ENCODE results near the gene LAMB4. TPM values are rescaled to one million over a fixed set of nuclear protein-coding genes. Genes with fewer than 3 reads are reported as not detected.

LAMB4 gene
- polyA plus RNA-seq, 1 of the 3 experiments (the other 2 are of a cell fraction), result 0.36 TPM

DNA sequence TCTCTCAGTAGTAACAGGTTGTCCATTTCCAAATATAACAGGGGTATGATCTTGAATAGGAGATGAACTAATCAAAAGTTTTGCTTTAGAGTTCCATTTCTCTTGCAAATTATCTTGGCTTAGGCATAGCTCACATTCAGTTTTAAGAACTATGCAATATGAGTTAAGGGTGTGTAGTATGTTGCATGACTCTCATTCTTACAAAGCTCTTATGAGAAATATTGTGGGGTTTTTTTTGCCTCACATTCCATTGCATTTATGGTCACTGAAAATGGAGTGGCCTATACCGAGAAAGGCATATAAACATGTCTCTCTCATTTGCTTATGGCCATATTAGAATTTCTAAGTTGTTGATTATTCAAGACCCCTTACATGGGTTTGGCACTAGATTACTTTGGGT lies 78.7 kb downstream of the LAMB4 start:
- H3K4me2 ChIP-seq, result no peak overlapping the region
- H3F3A ChIP-seq (replicated peaks; ENCODE audit: insufficient read depth), result no peaks in the 10 kb centered on the region
- no peak overlapping the region for H3K9ac ChIP-seq
- CTCF ChIA-PET, result interaction anchor here (0.9 kb wide), 1 partner anchor 9 kb away, joined by 4 read pairs; no protein-coding TSS in a partner anchor
- H3K9me3 ChIP-seq, result no peaks in the 10 kb centered on the region
- no peaks in the 10 kb centered on the region for H4K20me1 ChIP-seq (ENCODE audit: insufficient read depth)
- H3K27ac ChIP-seq (ENCODE audit: low read depth in 2 of 2, low read length in 1 of 2), result no peak overlapping the region
- DNase-seq, result no peak
- H3K79me2 ChIP-seq (ENCODE audit: insufficient read depth), result no peaks in the 10 kb centered on the region
- H2AFZ ChIP-seq (ENCODE audit: low read depth), result no peak overlapping the region
- no peak overlapping the region for H3K4me3 ChIP-seq (ENCODE audit: low read depth in 2 of 2, low read length in 1 of 2)
- no peaks in the 10 kb centered on the region for H3K36me3 ChIP-seq (replicated peaks in 1 of 2; ENCODE audit: control insufficient read depth in 1 of 2, insufficient read depth in 2 of 2, low read length in 1 of 2)
- TF ChIP-seq, protein P1, sequence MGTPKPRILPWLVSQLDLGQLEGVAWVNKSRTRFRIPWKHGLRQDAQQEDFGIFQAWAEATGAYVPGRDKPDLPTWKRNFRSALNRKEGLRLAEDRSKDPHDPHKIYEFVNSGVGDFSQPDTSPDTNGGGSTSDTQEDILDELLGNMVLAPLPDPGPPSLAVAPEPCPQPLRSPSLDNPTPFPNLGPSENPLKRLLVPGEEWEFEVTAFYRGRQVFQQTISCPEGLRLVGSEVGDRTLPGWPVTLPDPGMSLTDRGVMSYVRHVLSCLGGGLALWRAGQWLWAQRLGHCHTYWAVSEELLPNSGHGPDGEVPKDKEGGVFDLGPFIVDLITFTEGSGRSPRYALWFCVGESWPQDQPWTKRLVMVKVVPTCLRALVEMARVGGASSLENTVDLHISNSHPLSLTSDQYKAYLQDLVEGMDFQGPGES (IDR thresholded peaks at IDR 0.05; ENCODE audit: low read depth, low read length), result no peak
- TF ChIP-seq RAD21 (IDR thresholded peaks at IDR 0.05; ENCODE audit: low read length) (no peak), RXRA (IDR thresholded peaks at IDR 0.05; ENCODE audit: borderline replicate concordance, low read depth) (no peak), USF1 (IDR thresholded peaks at IDR 0.05; ENCODE audit: borderline replicate concordance, low read depth) (no peak), JUND (IDR thresholded peaks at IDR 0.05) (no peak), TAF1 (IDR thresholded peaks at IDR 0.05; ENCODE audit: borderline replicate concordance, low read depth, low read length) (no peak), TEAD4 (IDR thresholded peaks at IDR 0.05; ENCODE audit: borderline replicate concordance, insufficient read depth) (no peak), FOSL2 (IDR thresholded peaks at IDR 0.05; ENCODE audit: borderline replicate concordance, low read depth) (no peak)
- H3K9me2 ChIP-seq, result no peaks in the 10 kb centered on the region
- POLR2A ChIA-PET, result no interaction called here
- WGBS (ENCODE audit: low lambda C conversion rate), result 93% methylated on average over 1 of the region's 1 CpG
- H3K4me1 ChIP-seq (ENCODE audit: control insufficient read depth in 1 of 2, insufficient read depth in 2 of 2, low read depth in 1 of 2, low read length in 1 of 2), result peaks cover 0 to 4% of the 10 kb centered on the region in 2 experiments; a peak in 1 of 4 replicates
- no peaks in the 10 kb centered on the region for H3K27me3 ChIP-seq (ENCODE audit: insufficient read depth)

- Histone ChIP-seq H3K27me3 (ENCODE audit: insufficient read depth) (no peaks in the 10 kb centered on the region), H4K20me1 (ENCODE audit: insufficient read depth) (no peaks in the 10 kb centered on the region), H3K36me3 (replicated peaks in 1 of 2; ENCODE audit: control insufficient read depth in 1 of 2, insufficient read depth in 2 of 2, low read length in 1 of 2) (no peaks in the 10 kb centered on the region), H3K9me2 (no peaks in the 10 kb centered on the region), H2AFZ (ENCODE audit: low read depth) (no peak overlapping the region), H3K79me2 (ENCODE audit: insufficient read depth) (no peaks in the 10 kb centered on the region), H3K27ac (ENCODE audit: low read depth in 2 of 2, low read length in 1 of 2) (no peak overlapping the region), H3F3A (replicated peaks; ENCODE audit: insufficient read depth) (no peaks in the 10 kb centered on the region), H3K4me1 (ENCODE audit: control insufficient read depth in 1 of 2, insufficient read depth in 2 of 2, low read depth in 1 of 2, low read length in 1 of 2) (0 out of 4 replicates have a peak, but pooled peaks cover 0 to 6% of the 10 kb centered on the region in 2 experiments), H3K4me3 (ENCODE audit: low read depth in 2 of 2, low read length in 1 of 2) (no peak overlapping the region), H3K9me3 (no peaks in the 10 kb centered on the region), H3K4me2 (no peak overlapping the region), H3K9ac (no peak overlapping the region)
- CTCF ChIA-PET, result interaction anchor here (1.0 kb wide), 2 partner anchors 66 to 96 kb away, joined by 3 read pairs; no protein-coding TSS in a partner anchor
- POLR2A ChIA-PET, result no interaction called here
- WGBS (ENCODE audit: low lambda C conversion rate), result 89% methylated on average over 3 of the region's 3 CpGs
- DNase-seq, result no peak
- TF ChIP-seq SMC3 (IDR thresholded peaks at IDR 0.05; ENCODE audit: low read depth, low read length) (no peak), NFIC (IDR thresholded peaks at IDR 0.05; ENCODE audit: borderline replicate concordance) (no peak), FOXM1 (IDR thresholded peaks at IDR 0.05; ENCODE audit: low read depth) (no peak), GABPA (IDR thresholded peaks at IDR 0.05; ENCODE audit: low read depth) (no peak), USF1 (IDR thresholded peaks at IDR 0.05; ENCODE audit: borderline replicate concordance, low read depth) (no peak), CTCF (IDR thresholded peaks at IDR 0.05) (no peak), SIN3A (IDR thresholded peaks at IDR 0.05; ENCODE audit: borderline replicate concordance, low read depth, low read length) (no peak), MXI1 (IDR thresholded peaks at IDR 0.05; ENCODE audit: low read depth, low read length) (no peak), RAD21 (IDR thresholded peaks at IDR 0.05; ENCODE audit: low read length) (no peak), POLR2AphosphoS5 (IDR thresholded peaks at IDR 0.05; ENCODE audit: low read depth, low read length) (no peak), CHD2 (IDR thresholded peaks at IDR 0.05; ENCODE audit: low read length, partially characterized antibody) (no peak), NRF1 (IDR thresholded peaks at IDR 0.05; ENCODE audit: low read depth, low read length) (no peak), TAF1 (IDR thresholded peaks at IDR 0.05; ENCODE audit: borderline replicate concordance, low read depth, low read length) (no peak), MAX (IDR thresholded peaks at IDR 0.05; ENCODE audit: low read depth) (no peak)
- TF ChIP-seq, protein P2, sequence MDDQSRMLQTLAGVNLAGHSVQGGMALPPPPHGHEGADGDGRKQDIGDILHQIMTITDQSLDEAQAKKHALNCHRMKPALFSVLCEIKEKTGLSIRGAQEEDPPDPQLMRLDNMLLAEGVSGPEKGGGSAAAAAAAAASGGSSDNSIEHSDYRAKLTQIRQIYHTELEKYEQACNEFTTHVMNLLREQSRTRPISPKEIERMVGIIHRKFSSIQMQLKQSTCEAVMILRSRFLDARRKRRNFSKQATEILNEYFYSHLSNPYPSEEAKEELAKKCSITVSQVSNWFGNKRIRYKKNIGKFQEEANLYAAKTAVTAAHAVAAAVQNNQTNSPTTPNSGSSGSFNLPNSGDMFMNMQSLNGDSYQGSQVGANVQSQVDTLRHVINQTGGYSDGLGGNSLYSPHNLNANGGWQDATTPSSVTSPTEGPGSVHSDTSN (IDR thresholded peaks at IDR 0.05), result no peak
- TF ChIP-seq, protein P1 (IDR thresholded peaks at IDR 0.05; ENCODE audit: low read depth, low read length), result no peak
Measured at GRCh38 chr7:108049962-108050361, 80.2 kb downstream of the LAMB4 start.
